Neural cell (in vitro differentiated cells): ENCODE data around the gene TSPAN17.

ENCODE experiments used
- CTCF ChIP-seq: fragments of 450-650 bp; IDR thresholded peaks from 2 replicates; pipeline ENCODE4 v1.5.1; 2014; ENCODE audit warnings: antibody characterized with exemption, mild to moderate bottlenecking, moderate library complexity; ENCODE audit not compliant: poor library complexity, severe bottlenecking
- POLR2AphosphoS5 ChIP-seq: IDR thresholded peaks from 2 replicates; pipeline ENCODE4 v1.6.1; 2012
- SMC3 ChIP-seq: fragments of 450-650 bp; conservative IDR thresholded peaks from 2 replicates; pipeline ENCODE4 v1.6.1; 2014; ENCODE audit warnings: antibody characterized with exemption, mild to moderate bottlenecking, moderate library complexity; ENCODE audit not compliant: poor library complexity
- TF ChIP-seq, protein P1 (sequence below): IDR thresholded peaks from 2 replicates; pipeline ENCODE4 v1.6.1; 2012; ENCODE audit warnings: borderline replicate concordance

- TF ChIP-seq, protein P1, sequence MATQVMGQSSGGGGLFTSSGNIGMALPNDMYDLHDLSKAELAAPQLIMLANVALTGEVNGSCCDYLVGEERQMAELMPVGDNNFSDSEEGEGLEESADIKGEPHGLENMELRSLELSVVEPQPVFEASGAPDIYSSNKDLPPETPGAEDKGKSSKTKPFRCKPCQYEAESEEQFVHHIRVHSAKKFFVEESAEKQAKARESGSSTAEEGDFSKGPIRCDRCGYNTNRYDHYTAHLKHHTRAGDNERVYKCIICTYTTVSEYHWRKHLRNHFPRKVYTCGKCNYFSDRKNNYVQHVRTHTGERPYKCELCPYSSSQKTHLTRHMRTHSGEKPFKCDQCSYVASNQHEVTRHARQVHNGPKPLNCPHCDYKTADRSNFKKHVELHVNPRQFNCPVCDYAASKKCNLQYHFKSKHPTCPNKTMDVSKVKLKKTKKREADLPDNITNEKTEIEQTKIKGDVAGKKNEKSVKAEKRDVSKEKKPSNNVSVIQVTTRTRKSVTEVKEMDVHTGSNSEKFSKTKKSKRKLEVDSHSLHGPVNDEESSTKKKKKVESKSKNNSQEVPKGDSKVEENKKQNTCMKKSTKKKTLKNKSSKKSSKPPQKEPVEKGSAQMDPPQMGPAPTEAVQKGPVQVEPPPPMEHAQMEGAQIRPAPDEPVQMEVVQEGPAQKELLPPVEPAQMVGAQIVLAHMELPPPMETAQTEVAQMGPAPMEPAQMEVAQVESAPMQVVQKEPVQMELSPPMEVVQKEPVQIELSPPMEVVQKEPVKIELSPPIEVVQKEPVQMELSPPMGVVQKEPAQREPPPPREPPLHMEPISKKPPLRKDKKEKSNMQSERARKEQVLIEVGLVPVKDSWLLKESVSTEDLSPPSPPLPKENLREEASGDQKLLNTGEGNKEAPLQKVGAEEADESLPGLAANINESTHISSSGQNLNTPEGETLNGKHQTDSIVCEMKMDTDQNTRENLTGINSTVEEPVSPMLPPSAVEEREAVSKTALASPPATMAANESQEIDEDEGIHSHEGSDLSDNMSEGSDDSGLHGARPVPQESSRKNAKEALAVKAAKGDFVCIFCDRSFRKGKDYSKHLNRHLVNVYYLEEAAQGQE, result no peak
- TF ChIP-seq CTCF (no peak), POLR2AphosphoS5 (no peak), SMC3 (no peak)
These were observed 20.4 kb downstream of the TSPAN17 start for GRCh38 chr5:176667637-176668036.
